ENCODE results near the gene RIC1. TPM values are rescaled to one million over a fixed set of nuclear protein-coding genes. Genes with fewer than 3 reads are reported as not detected.

RIC1 gene
- total and polyA plus RNA-seq, 2 donors from 2014 or later, result 2.9 to 21.1 TPM

GRCh38 chr9:5800969-5801738 is 172.2 kb downstream of the RIC1 start:
- peak overlapping the region in 1 of 3 donors; percentile 25 for H3K4me3 ChIP-seq (ENCODE audit: low read length in 3 of 3)
- intact Hi-C loops (cut with DNase I), result no loop called here
- TF ChIP-seq, protein P1, sequence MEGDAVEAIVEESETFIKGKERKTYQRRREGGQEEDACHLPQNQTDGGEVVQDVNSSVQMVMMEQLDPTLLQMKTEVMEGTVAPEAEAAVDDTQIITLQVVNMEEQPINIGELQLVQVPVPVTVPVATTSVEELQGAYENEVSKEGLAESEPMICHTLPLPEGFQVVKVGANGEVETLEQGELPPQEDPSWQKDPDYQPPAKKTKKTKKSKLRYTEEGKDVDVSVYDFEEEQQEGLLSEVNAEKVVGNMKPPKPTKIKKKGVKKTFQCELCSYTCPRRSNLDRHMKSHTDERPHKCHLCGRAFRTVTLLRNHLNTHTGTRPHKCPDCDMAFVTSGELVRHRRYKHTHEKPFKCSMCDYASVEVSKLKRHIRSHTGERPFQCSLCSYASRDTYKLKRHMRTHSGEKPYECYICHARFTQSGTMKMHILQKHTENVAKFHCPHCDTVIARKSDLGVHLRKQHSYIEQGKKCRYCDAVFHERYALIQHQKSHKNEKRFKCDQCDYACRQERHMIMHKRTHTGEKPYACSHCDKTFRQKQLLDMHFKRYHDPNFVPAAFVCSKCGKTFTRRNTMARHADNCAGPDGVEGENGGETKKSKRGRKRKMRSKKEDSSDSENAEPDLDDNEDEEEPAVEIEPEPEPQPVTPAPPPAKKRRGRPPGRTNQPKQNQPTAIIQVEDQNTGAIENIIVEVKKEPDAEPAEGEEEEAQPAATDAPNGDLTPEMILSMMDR (IDR thresholded peaks at IDR 0.05; ENCODE audit: borderline replicate concordance, extremely low read depth, insufficient read depth), result no peak
- no peak overlapping the region for H3K9ac ChIP-seq (ENCODE audit: low read length in 3 of 3)
- H3K36me3 ChIP-seq (ENCODE audit: control insufficient read depth in 2 of 3, insufficient read depth in 3 of 3, low read length in 3 of 3), result peaks cover 0 to 8% (median 2%) of the 10 kb centered on the region in 3 donors
- H3K4me1 ChIP-seq (ENCODE audit: control insufficient read depth in 2 of 3, insufficient read depth in 2 of 3, low read depth in 1 of 3, low read length in 3 of 3), result peaks cover 0 to 9% (median 0%) of the 10 kb centered on the region in 3 donors
- H3K27me3 ChIP-seq (ENCODE audit: control insufficient read depth, insufficient read depth, low read length), result no peaks in the 10 kb centered on the region
- no peaks in the 10 kb centered on the region for H3K9me3 ChIP-seq (ENCODE audit: control insufficient read depth in 2 of 3, insufficient read depth in 1 of 3, low read length in 3 of 3)
- FAIRE-seq (no peak), DNase-seq (peak in 2 of 5 donors; percentile 49 to 60)
- H3K27ac ChIP-seq (ENCODE audit: low read depth in 2 of 2, low read length in 2 of 2), result peak overlapping the region; percentile 56 to 63

GRCh38 chr9:5801739-5802113 is 172.8 kb downstream of the RIC1 start:
- Histone ChIP-seq H3K27ac (ENCODE audit: low read depth in 2 of 2, low read length in 2 of 2) (peak overlapping the region; percentile 56 to 63), H3K27me3 (ENCODE audit: control insufficient read depth, insufficient read depth, low read length) (no peaks in the 10 kb centered on the region), H3K4me1 (ENCODE audit: control insufficient read depth in 2 of 3, insufficient read depth in 2 of 3, low read depth in 1 of 3, low read length in 3 of 3) (peaks cover 0 to 9% (median 0%) of the 10 kb centered on the region in 3 donors), H3K9ac (ENCODE audit: low read length in 3 of 3) (no peak overlapping the region), H3K9me3 (ENCODE audit: control insufficient read depth in 2 of 3, insufficient read depth in 1 of 3, low read length in 3 of 3) (no peaks in the 10 kb centered on the region), H3K36me3 (ENCODE audit: control insufficient read depth in 2 of 3, insufficient read depth in 3 of 3, low read length in 3 of 3) (peaks cover 0 to 5% (median 2%) of the 10 kb centered on the region in 3 donors), H3K4me3 (ENCODE audit: low read length in 3 of 3) (peak overlapping the region in 1 of 3 donors; percentile 25)
- intact Hi-C loops (cut with DNase I), result no loop called here
- FAIRE-seq (no peak), DNase-seq (peak in 2 of 5 donors; percentile 27 to 38)
- TF ChIP-seq, protein P1 (IDR thresholded peaks at IDR 0.05; ENCODE audit: borderline replicate concordance, extremely low read depth, insufficient read depth), result no peak

GRCh38 chr9:5805478-5805877 is 176.6 kb downstream of the RIC1 start:
- peaks cover 0 to 8% (median 6%) of the 10 kb centered on the region in 3 donors for H3K36me3 ChIP-seq (ENCODE audit: control insufficient read depth in 2 of 3, insufficient read depth in 3 of 3, low read length in 3 of 3)
- no peaks in the 10 kb centered on the region for H3K9me3 ChIP-seq (ENCODE audit: control insufficient read depth in 2 of 3, insufficient read depth in 1 of 3, low read length in 3 of 3)
- TF ChIP-seq, protein P1 (IDR thresholded peaks at IDR 0.05; ENCODE audit: borderline replicate concordance, extremely low read depth, insufficient read depth), result no peak
- H3K27me3 ChIP-seq (ENCODE audit: control insufficient read depth, insufficient read depth, low read length), result no peaks in the 10 kb centered on the region
- no peak for FAIRE-seq
- no peak overlapping the region for H3K27ac ChIP-seq (ENCODE audit: low read depth in 2 of 2, low read length in 2 of 2)
- DNase-seq, result no peak
- no peak overlapping the region for H3K9ac ChIP-seq (ENCODE audit: low read length in 3 of 3)
- H3K4me3 ChIP-seq (ENCODE audit: low read length in 3 of 3), result no peak overlapping the region
- H3K4me1 ChIP-seq (ENCODE audit: control insufficient read depth in 2 of 3, insufficient read depth in 2 of 3, low read depth in 1 of 3, low read length in 3 of 3), result peaks cover 0 to 9% (median 0%) of the 10 kb centered on the region in 3 donors
- intact Hi-C loops (cut with DNase I), result no loop called here
